SIG-M5 treated with dmso at 0.1 percent for 504 hours (cell line): ENCODE data around the gene SLC6A1.

Experiments used
- DNase-seq: peaks from one replicate; lab custom pipeline; 2025; ENCODE audit not compliant: unreplicated experiment; lab: John Stamatoyannopoulos, UW

Gene SLC6A1

DNA sequence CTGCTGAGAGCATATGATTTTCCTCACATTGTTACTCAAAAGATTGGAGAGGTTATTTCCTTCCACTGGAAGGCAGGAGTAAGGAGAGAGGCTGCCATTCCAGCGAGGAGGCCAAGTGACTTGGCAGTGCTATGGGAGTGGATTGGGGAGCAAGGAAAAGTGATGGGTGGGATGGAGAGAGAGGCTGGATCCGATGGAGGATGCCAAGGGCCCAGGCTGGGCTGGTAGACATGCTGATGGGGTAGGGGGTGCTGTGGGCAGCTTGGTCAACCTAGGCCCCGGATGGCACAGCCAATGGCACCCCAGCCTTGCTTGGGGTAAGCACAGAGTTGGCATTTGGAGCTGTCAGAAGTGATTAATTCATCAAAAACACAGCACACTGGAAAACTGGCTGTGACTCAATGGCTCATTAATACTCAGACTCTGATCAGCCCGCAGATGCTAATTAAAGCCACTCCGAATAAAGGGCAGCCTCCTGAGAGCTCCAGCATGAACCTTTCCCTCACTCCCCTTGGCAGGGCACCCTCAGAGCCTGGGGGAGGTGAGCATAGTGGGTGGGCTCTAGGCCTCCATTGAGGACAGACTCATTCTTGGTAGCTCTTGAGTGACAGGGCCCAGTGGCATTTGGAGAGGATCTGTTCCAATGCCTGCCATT, 22.1 kb upstream of the SLC6A1 start:
- DNase-seq = no peak

DNA sequence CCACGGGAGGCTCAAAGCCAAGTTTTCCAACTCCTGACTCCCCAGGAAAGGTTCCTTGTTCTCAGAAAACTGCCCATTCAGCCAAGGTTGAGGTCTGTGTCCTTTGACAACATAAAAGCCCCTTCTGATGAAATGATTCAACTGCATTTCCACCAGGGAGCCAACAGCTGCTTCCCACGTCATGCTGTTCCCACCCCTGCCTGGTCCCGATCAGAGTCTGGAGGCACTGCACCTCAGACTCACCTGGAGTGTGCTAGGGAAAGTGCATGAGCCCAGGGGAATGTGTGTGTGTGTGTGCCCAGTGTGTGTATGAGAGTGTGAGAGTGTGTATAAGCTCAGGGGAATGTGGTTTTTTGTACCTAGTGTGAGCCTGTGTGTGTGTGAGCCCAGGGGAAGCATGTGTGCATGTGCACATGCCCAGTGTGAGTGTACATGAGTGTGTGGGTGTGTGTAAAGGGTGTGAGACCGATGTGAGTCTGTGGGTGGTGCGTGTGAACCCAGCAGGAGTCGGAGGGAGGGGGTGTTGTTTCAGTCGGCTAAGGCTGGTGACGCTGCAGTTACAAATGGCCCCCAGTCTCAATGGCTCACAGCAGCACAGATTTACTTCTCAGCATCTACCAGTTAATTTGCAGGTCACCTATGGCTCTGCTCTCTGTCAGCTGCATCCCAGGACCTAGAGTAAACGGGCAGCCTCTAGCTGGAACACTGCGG, 20.3 kb upstream of the SLC6A1 start:
- no peak for DNase-seq

DNA sequence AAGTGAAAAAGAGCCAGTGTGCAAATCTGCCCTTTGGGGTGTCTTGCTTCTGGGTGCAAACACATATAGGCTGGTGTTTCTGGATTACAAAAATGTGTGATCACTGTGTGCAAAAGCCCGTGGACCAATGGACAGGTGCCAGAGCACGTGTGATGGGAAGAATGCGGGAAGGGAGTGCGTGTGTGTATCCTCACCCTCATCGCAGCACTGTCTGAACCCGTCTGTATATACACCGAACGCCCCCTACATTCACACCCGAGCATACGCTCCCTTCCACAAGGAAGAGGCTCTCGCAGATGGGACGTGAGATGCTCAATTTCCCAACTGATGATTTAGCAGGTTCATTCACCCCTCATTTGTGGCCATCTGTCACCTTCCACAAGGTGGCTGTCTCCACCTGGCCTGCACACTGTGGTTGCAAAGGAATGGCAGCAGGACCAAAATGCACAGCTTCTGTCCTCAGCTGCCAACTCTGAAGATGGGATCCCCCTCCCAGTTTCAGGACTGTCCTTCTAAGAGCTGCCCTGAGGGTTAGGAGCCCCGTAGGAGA, 19.4 kb upstream of the SLC6A1 start:
- DNase-seq = no peak

DNA sequence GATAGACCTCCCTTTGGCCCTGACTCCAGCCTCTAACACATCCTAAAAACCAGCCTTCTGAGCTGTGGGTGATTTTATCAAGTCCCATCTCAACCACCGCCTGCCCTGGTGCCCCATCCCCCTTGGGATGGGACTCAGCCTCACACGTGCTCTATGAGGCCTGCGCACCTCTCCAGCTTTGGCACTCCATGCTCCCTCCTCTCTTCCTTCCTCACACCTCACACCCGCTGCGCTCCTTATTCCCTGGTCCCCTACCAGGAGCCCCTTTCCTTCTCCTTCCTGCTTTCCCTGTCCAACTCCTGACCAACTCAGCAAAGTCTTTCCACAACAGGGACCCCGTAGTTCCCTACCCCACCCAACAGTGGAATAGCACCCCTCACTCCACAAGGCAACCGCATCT, 18.4 kb upstream of the SLC6A1 start:
- no peak for DNase-seq

DNA sequence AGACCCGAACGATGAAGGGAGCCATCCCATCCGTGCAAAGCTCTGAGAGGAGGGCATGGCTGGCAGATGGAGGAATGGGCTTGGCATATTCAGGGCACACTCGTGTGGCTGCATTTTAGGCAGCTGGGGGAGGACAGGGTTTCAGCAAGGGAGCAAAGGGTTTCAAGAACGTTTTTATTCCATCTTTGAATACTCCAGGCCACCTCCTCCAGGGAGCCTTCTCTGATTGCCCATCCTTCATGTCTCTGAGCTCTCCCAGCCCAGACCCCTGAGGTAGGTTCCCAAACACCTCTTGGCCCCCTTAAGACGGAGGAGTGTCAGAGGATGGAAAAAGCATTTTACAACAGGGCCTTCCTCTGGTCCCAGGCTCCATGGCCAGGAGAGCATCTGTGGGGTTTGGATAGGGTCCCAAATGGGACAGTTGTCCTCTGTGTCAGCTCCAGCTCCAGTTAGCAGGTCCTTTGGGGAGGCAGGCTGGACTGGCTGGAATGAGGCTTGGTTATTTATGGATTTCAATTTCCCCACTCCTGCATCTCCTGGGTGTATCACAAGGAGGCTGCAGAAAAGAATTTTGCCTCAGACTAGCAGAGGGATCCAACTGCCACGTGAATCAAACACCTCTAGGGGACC, 17.7 kb upstream of the SLC6A1 start:
- no peak for DNase-seq

DNA sequence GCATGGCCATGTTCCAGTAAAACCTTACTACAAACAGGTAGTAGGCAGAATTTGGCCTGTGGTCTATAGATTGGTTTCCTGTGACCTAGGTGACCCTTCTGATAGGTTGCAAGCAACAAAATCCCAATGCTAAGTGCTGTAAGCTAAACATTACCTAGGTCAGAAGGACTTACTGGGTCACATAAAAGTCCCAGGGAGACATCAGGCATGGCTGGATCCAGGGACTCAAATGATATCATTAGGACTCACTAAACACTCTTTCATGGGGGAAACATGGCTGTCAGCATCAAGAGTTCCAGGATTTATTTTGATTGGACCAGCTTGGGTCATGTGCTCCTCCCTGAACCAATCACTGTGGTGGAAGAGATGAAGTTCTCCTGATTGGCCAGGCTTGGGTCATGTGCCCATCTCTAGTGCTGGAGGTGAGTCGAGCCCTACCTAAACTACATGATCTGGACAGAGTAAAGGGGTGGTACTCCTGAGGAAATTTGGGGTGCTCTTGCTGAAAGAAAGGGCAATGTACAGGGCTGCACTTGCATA, 16.8 kb upstream of the SLC6A1 start:
- no peak for DNase-seq

DNA sequence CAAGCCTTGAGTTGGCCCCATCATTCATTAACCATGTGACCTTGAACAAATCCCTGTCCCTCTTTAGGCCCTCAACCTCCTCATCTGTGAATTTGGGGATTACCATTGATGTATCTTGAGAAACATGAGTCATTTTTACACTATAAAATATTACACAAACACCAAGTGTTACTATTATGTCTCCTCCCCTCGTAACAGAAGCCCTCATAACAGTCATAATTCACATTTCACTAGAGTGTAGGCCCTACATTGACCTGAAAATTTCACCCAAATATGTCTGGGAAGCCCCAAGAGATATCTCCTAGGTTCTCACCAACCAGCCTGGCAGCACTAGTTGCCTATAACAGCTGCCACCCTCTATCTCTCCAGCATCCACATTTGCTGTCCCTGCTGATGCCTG, 15.8 kb upstream of the SLC6A1 start:
- DNase-seq = no peak

DNA sequence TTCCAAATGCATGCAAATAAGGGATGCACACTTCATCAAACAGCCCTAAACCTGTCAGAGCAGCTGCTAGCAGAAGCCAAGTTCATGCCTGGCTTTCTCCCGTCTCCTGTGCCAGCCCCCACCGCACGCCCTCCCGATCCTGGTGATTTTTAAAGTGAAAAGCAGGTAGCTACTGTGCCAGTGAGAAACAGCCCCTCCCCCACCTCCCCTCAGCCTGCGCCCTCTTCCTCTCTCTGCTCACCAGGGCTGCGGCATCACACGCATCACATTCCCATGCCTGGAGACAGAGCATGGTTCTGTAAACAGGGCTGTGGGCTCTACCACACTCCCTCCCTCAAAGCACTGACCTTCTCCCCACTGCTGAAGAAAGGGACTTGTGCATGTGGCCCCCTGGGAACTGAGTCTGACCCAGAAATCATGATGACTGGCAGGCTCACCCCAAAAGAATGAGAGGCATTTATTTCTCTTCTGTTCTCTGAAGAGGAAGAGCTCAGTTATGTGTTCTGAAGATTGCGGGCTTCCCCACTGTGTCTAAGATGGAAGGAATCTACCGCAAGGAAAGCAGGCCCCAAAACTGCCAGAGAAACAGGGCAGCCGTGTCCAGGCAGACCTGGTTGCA, 14.5 kb upstream of the SLC6A1 start:
- no peak for DNase-seq

DNA sequence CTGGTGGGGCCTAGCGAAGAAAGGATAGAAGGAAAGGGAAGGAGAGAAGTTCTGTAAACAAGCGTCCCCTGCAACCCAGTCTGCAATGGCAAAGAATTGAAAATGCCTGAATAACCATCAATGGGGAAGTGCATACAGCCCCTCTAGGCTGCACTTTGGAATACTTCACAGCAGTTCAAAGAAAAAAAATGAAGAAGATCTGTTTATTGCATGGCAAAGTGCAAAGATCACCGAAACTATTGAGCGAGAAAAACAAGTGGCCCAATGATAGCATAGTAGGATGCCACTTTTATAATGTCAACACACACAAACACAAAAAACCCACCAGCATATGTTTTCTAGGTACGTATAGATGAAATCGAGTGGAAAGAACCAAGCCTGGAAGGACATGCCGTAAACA, 13.6 kb upstream of the SLC6A1 start:
- DNase-seq = no peak

DNA sequence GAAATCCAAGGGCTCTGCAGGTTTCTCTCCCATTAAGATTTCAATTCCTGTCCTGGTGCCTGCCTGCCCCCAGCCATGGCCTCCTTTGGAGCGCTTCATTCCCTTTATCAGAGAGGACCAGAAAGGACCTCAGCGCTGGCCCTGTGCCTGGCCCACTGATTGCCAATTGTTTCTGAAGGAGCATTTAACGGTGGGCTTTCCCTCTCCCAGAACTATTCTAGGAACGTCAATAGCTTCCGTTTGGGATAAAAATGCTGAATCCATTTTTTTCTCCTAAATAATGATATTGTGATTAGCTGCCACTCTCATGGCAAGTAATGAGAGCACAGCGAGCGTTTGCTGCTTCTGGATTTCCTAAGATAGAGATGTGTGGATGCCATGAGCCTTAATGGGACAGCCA, 12.2 kb upstream of the SLC6A1 start:
- DNase-seq = no peak

DNA sequence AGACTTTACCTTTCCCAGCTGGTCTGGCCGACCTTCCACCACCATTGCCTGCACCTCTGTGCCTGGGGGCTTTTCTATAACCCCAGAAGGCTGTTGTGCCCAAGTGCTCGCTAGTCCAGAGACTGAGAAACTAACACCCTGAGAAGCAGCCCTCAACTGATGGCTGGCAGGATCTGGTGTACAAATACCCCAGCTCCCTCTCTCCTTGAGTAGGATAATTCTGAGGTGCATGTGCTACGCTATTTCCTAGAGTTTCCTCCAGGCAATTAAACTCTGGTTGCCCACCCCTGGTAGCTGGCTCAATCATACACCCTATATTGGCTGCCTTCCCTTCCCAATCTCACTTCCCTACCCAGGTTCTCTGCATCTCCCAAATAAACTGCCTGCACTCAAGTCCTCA, 11.5 kb upstream of the SLC6A1 start:
- DNase-seq = no peak

DNA sequence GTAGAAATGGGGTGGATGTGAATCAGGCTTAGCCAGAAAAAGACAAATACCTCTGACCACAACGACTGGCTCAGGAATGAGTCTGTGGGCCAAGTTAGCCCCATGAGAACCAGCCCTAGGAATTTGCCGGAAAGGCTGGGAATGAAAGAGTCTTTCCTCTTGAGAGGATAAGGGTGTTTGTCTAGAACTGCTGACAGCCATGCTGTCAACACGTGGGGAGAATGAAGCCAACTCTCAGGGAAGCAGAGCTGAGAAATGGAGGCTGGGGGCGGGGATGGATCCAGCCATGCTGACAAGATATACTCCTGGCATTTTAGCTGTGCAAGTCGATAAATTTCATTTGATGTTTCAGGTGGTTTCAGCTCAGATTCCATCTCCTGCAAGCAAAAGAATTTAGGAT, 10.6 kb upstream of the SLC6A1 start:
- DNase-seq = no peak

DNA sequence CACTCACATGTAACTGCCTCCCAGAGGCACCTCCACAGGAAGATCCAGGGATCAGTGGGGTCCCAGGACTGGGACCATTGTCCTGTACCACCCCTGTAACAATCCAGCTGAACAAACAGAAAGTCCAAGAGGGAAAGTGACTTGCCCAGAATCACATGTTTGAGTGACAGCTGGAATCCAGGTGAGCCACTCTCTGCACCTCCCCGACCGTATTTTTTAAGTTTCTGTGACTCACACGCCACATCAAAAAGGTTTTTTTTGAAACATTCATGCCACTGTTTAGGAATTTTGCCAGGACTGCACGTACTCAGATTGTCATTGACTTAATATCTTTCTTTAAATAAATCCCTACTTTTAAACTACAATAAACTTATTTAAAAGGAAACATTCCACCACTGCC, 9.8 kb upstream of the SLC6A1 start:
- DNase-seq = no peak

DNA sequence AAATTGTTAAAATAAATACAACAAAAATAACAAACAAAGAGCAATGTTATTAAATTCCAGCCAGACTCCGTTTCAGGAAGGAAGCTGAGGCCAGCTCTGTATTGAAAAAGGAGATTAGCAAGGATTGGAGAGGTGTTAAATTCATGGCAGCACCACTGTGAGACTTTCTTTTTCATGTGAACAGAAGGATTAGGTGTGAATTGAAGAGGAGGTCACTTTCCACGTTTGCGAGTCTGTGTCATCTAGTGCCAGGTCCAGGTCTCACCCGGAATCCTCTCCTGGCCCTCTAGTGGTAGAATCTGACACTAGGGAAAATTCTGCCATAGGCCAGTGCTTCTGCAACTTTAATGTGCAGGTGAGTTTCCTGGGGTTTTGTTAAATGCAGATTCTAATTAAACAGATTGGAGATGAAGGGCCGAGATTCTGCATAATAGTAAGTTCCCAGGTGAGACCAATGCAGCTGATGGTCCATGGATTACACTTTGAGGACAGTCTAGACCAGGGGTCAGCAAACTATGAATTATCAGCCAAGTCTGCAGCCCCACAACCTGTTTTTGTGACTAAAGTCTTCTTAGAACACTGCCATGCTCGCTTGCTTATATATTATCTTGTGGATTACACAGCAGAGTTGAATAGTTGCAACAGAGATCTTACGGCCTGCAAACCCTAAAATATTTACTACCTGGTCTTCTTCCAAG, 9.2 kb upstream of the SLC6A1 start:
- DNase-seq = no peak

DNA sequence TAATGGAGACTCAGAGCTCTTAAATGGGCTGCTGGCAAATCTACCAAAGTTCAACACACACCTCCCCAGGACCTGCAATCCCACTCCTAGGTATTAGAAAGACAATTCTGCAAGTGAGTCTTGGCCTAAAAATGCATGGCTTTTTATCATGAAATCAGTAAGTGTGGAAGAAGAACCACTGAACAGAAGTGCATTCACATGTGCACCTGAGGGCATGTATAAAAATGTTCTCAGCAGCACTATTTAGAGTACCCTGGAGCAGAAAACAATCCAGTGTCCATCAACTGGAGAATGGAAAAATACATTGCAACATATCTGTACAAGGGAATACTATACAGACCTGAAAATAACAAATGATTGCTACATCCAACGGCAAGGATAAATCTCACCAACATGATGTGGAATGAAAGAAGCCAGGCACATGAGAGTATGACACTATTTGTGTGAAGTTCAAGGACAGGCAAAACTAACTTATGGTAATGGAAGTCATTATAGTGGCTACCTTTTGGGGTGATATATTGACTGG, 8.1 kb upstream of the SLC6A1 start:
- no peak for DNase-seq

DNA sequence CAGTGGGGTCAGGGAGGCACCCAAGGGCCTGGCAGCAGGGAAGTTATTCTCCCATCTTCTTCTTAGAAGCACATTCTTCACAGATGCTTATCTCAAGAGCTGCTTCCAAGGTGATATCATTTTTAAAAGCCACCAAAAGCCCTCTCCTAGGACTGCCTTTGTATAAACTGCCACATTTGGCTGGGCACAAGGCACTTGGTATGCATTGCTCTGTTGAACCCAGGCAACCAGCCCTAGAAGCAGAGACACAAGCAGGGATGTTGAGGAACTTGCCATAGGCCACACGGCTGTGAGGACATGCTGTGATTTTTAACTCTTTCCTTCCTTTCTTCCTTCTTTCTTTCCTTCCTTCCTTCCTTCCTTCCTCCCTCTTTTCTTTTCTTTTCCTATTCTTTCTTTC, 7.4 kb upstream of the SLC6A1 start:
- no peak for DNase-seq

DNA sequence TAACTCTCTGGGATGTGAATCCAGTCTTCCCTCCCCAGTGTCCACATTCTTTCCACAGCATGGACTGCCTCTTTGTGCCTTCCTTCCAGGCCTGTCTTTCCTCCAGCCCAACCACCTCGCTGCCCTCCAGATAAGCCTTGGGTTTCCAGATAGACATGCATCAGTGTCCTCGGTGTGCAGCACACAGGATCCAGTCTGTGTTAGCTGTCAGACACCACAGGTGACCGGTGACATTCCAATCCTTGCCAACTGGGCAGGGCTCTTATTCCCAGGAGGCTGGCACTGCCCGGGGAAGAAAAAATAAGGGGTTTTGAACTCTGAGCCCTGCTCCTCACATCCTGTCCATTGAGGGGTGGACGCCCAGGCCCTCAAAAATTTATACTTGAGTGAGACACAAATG, 6.0 kb upstream of the SLC6A1 start:
- DNase-seq = no peak

DNA sequence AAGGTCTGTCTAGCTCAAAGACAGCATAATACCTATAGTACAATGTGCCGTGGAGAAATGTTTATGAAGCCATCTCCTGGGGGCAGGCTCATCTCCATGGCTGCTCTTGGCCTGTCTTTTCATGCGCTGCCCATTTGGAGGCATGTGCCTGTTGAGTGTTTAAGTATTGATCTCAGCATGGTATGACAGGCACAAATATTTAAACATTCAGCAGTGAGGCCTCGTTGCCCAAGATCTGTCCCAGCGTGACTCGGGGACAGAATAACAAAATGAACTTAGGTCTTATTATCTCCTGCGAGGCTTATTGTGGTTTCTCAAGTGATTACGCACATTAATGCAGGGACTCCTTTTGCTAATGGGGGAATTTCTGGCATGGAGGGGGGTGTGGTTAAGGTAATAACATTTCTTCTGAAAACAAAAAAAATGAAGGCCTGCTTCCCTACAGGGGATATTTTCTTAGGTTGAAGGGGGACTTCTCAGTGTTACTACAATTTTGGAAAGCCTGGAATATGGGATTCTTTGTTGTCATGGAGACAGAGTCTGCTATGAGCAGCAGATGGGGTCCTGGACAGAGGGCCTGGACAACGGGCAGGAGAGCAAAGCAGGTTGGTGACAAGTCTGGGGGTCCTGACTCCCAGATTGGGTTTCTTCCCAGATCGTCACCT, 4.4 kb upstream of the SLC6A1 start:
- no peak for DNase-seq

DNA sequence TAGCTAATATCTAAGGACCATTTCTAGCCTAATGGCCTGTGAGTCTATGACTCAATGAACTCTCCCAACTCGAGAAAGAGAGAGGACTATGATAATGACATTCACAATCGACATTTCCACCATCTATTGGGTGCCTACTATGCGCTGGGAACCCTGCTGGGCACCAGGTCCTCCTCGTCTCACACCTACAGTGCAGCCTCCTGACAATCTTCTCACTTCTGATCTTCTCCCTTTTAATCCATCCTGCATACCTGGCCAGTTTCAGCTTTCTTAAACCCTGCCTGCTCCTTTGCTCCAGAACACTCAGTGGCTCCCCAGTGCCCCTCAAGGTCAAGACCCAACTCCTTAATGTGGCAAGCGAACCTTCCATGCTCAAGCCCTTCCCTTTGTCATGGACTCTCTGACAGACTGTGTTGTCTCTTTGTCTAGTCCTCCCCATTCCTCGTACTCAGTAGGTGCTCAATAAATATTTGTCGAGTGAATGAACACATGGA, 3.5 kb upstream of the SLC6A1 start:
- DNase-seq = no peak
